HG02610 (cell line): Measurements from ENCODE around the gene KLHL30.

Experiments used
- ATAC-seq: cut with Tn5 transposase; IDR thresholded peaks from one replicate; pipeline ENCODE4 v1.9.1; 2021; ENCODE audit warnings: mild to moderate bottlenecking, moderate library complexity; ENCODE audit not compliant: unreplicated experiment

The KLHL30 gene

DNA sequence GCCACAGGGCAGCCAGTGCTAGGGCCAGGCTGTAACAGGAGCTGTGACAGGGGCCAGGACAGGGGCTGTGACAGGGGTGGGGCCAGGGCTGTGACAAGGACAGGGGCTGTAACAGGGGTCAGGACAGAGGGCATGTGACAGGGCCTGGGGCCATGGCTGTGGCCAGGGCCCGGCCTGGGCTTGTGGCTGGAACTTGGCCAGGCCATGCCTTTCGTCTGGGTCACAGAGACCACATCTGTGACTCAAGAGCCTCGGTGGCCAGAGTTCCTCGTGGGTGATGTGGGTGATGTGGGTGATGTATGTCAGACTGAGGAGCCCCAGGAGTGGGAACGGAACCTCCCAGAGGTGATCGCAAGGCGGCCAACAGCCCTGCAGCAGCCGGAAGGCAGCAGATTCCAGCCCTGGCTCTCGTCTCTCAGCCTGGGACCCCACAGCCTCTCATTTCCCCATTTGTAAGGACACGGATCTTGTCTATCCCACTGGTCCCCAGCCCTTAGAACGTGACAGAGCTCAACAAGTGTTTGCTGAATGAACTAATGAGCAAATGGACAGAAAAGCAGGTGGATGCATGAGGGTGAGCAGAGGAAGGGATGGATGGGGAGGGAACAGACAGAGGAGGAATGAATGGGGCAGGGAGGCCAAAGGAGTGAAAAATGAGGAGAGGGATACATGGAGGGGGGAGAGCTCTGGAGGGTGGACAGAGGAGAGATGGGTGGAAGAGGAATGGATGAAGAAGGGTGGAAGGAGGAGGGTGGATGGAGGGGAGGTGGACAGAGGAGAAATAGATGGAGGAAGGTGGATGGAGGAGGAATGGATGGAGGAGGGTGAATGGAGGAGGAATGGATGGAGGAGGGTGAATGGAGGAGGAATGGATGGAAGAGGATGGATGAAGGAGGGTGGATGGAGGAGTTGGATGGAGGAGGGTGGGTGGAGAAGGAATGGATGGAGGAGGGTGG, 21.0 kb upstream of the KLHL30 start:
- ATAC-seq: no peak

DNA sequence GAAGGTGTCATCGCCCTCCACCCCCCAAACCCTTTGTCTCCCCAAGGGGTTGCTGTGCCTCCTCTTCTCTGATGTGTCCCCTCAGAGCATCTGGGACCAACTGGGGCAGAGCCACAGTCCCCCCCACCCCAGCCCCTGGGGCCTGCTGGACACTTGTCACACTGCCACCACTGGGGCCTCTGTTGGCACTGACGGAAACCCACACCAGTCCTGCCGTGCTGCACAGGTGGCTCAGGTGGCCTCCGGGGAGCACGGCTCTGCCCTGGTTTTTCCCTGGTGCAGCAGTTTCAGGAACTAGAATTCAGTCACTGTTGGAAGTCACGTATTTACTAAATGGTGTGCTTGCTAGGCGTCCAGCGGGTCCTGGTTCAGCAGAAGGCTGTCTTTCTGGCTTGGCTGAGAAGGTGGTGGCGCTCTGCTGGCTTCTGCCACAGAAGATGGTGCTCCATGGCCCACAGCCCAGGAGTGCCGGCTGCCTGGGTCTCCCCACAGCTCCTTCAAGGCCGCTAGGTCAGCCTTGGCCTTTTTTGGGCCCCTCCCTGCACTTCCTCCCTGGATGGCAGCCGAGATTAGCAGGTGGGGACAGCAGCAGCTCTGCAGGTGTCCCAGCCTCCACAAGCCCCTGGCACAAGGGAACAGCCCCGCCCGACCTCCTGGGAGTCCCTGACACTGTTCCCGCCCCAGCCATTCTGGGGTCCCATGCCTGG, 18.6 kb upstream of the KLHL30 start:
- no peak for ATAC-seq

DNA sequence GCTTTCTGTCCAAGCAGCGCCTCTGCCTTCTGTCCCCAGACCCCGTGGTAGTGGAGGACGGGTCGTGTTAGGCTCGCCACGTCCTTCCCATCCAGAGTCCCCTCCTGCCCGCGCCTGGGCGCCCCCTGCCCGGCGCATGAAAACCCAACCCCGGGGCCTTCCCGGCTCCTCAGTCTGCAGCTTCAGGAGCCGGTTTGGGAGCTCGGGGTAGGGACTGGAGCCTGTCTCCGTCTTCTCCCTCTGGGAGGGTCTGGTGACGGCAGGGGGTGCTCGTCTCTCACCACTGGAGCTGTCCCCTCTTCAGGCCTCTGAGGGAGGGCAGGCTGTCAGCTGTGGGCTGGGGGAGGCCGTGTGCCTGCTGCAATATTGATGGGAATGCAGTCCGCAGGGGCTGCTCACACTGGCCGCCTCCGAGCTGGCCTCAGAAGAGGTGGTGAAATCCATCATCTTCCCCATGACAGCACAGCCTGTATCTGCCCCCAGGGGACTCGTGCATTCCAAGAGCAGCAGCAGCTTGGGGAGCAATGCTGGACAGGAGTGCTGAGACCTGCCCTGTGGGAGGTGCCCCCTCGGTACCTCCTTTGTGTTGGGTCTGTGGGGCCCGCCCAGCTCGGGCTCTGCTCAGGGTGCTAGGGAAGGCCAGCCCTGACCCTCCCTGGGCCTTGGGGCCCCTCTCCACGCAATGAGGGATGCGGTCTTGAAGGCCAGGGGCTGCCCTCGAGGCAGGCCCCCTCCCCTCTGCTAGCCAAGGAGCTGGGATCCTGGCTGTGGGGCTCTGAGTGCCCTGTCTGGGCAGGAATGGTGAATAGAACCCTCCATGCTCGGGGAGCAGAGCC, 17.8 kb upstream of the KLHL30 start:
- no peak for ATAC-seq

DNA sequence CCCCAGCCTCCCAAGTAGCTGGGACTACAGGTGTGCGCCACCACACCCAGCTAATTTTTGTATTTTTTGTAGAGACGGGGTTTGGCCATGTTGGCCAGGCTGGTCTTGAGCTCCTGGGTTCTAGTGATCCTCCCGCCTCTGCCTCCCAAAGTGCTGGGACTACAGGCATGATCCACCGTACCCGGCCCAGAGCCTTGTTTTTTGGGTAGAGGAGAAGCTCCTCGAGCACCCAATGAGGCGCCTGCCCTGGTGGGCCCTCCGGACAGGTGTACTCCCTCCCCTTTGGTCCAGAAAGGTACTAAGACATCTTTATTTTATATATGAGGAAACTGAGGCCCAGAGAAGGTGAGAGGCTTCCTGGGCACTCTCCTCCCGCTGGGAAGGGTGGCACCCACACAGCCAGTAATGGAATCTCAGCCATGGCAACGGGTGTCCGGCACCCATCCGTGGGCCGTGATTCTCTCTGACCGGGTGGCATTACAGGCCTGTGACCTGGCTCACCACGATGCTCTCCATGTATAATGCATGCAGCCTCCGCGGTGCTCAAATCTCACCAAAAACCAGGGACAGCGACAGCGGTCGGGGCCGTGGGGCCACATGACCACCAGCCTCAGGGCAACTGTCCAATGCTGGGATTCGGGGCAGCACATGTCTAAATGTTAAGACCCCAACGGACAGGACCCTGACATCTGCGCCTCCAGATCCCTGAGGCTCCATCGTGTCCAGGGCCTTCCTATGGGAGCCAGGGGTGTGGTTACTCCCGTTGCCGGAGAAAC, 16.8 kb upstream of the KLHL30 start:
- ATAC-seq: no peak

DNA sequence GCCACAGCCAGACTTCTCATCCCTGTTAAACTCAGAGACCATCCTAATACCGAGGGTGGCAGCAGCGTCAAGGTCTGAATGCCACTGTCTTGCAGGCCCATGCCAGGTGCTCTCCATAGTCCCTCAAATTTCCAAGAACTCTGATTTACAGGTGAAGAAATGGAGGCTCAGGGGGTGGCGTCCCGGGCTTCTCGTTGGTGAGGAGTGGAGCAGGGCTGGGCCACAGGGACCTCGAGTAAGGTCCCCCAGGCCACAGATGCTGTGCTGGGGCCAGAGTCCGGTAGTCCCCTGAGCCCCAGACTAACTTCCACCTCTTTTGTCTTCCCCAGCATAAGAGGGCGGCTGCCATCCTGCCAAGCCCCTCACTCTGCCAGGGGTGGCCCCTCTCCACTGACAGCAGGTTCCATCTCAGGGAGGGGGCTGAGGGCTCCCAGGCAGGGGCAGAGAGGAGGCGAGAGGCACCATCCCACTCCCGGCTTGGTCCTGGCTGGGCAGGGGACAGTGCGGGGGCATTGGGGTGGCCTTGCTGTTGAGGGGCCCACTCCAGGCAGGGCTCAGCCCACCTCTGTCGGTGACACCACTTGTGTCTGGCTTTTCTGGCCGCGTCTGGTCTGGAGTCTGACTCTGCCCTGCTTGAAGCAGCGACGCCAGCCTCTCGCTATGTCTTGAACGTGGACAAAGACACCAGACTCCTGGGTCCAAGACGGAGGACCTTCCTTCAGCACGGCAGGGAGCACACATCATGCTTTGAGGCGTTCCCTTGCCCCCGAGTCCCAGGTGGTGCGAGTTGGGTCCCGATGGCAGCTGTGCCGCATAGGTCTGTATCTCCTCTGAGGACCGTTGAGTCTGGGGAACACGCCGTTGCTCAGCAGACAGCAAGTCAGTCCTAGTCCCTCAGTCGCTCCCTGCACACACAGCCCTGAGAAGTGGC, 15.9 kb upstream of the KLHL30 start:
- ATAC-seq: no peak

DNA sequence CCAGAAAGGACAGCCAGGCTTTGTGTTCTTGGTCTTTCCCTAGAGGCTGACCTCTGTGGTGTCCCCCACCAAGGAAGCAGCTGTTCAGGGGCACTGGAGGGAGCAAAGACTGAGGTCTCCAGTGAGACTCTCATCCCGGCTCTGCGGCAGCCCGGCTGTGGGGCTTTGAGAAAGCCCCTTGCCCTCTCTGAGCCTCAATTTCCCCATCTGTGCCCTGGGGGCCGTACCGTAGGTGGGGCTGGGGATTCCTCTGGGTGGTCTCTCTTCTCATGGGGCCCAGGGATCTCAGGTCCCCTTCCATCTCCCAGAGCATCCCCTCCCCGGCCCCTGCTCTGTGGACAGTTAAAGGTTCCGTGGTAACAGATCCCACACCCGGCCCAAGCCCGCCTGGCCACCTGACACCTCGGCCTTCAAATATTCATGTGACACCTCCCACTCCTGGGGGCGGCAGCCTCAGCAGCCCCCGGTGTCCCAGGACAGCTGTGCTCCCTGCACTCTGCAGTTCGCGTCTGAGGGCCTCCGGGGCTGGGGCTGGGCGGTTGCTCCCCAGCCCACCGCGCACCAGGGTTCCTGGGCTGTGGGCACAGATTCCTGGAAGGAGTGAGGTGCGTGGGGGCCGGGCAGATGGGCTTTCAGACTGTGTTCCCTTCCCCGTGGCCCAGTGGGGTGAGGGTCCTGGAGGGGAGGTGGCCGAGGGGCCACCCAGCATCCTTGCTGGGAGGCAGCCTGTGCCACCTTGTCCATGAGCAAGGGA, 15.1 kb upstream of the KLHL30 start:
- no peak for ATAC-seq

DNA sequence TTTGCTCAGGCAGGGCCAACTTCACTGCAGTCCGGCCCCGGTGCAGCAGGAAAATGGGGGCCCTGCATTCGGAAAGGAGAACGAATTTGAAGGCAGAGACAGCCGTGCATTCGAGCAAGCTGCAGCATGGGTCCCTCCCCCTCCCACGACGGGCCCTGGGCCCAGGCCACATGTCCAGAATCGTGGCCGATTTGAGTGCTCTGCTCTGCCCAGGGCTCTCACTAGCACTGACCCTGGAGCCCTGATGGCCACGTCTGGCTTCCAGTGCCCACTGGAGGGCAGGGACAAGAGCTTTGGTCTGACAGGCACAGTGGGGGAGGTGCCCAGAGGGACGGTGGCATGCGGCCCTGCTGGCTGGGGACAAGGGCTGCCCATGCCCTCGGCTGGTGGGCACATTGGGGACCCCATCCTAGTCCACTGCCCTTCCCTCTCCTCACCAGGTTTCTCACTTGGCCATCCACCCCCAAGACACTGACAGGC, 14.4 kb upstream of the KLHL30 start:
- no peak for ATAC-seq

DNA sequence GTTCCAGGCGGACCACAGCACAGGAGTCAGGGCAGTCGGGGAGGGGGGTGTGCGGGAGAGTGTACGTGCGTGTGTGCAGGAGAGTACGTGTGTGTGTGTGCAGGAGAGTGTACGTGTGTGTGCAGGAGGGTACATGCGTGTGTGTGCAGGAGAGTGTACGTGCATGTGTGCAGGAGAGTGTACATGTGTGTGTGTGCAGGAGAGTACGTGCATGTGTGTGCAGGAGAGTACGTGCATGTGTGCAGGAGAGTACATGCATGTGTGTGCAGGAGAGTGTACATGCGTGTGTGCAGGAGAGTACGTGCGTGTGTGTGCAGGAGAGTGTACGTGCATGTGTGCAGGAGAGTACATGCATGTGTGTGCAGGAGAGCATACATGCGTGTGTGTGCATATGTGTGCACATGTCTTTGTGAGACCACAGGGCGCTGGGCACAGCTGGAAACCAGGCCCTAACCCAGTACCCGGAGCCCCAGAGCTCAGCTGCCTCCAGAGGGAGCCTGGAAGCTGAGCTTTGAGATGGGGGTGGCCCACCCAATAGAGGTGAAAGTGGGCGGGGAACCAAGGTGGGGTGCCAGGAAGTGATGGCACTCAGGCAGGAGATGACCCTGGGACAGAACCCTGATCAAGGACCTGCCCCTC, 13.9 kb upstream of the KLHL30 start:
- ATAC-seq: no peak

DNA sequence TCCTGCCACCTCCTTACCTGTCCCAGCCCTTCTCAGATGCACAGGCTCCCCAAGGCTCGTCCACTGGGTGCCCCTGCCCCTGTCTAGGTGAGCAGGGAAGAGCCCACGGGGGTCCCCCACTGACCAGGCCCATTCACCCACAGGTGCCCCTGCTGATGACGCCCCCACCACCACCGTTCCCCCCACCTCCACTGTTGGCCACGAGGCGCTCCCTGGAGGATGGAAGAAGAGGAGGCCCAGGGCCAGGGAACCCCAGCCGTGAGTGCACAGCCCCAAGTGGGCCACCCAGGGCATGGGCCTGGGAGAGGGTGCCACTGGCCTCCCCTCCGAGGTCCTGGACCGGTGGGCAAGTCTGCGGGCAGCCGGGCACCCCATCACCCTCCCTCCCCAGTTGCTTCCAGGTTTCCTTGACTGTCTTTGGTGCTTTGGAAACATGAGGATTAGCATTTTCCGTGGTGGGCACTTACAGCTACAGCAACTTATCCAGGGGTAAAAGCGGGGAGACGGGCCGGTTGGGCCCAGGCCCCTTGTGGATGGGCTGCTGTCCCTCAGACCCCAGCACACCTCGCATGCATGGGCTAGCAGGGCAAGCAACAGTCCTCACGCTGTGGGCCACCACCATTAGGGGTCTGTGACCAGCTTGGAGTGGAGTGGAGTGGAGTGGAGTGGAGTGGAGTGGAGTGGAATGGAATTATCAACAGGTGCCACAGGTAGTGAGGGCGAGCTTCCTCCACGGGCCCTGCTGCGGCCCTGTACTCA, 13.2 kb upstream of the KLHL30 start:
- no peak for ATAC-seq

DNA sequence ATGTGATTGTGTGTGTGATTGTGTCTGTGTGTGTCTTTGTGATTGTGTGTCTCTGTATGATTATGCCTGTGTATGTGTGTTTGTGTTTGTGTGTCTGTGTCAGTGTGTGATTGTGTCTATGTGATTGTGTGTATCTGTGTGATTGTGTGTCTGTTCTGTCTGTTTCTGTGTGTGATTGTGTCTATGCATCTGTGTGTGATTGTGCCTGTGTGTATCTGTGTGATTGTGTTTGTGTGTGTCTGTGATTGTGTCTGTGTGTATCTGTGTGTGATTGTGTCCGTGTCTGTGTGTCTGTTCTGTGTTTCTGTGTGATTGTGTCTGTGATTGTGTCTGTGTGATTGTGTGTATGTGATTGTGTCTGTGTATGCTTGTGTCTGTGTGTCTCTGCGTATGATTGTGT, 12.1 kb upstream of the KLHL30 start:
- no peak for ATAC-seq

DNA sequence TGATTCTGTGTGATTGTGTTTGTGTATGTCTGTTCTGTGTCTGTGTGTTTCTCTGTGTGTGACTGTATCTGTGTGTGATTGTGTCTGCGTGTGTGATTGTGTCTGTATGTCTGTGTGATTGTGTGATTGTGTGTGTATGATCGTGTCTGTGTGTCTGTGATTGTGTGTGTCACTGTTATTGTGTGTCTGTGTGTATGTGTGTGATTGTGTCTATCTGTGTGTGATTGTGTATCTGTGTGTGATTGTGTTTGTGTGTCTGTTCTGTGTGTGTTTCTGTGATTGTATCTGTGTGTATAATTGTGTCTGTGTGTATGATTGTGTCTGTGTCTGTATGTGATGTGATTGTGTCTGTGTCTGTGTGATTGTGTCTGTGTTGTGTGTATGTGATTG, 11.7 kb upstream of the KLHL30 start:
- no peak for ATAC-seq

DNA sequence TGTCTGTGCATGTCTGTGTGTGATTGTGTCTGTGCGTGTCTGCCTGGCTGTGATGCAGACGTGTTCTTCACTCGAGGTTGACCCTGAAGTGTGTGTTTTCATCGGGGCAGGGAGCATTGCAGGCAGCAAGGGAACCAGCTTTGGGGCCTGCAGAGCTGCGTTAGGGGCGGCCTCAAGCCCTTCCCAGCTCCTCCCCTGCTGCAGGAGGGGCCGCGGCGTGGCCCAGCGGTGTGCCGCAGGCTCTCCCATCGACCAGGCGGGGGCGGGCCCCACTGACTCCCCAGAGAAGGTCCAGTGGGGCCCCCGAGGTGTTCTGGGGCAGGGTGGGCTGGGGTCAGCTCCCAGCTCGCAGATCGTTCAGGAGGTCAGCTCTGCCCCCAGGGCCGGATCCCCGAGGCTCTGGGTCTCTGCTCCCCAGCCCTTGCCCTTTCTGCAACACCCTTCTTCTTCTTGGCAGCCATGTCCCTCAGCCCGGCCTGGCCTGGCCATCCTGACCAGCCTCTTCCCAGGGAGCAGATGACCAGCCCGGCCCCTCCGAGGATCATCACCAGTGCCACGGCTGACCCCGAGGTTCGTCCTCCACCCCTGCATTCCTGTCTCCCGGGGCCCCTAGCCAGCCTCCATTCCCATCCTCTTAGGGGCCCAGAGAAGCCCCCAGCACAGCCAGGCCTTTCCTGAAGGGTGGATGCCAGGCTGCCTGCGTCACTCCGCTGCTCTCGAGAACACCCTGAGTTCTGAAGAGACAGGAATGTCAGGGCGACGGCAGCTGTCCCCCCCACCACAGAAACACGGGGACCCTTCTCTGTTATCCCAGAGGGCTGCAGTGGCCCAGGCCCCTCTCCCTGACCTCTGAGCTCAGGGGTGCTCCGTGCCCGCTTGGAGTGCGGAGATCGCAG, 11.1 kb upstream of the KLHL30 start:
- ATAC-seq: no peak

DNA sequence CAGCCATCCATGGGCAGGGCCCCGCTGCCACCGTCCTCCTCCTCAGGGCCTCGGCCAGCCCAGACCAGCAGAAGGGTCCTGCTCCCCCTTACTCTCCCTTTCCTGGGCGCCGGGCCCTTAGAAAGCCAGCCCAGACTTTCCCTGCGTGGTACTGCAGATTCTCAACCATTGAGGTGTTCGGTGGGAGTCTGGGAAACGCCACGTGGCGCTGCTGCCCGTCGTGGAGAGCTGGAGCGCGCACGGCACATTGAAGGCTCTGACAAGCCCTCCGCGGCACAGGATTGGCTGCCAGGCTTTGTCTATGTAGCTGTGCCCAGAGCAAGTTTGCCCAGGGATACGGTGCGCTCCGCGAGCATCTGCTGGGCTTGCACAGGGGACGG, 10.4 kb upstream of the KLHL30 start:
- ATAC-seq: no peak

DNA sequence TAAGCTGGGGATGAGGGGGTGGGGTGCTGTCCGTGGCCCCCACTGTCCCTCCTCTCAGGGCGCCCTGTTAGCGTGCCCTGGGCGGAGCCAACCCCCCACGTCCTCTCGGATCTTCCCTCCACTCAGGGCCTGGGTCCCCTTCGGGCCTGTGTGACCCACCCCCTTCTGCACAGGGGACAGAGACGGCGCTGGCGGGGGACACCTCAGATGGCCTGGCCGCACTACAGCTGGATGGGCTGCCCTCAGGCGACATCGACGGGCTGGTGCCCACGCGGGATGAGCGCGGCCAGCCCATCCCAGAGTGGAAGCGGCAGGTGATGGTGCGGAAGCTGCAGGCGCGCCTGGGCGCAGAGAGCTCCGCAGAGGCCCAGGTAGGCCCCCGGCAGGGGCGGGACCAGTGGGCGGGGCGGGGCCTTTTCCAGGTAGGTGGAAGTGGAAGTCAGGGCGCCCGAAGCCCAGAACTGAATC, 9.9 kb upstream of the KLHL30 start:
- ATAC-seq: no peak

DNA sequence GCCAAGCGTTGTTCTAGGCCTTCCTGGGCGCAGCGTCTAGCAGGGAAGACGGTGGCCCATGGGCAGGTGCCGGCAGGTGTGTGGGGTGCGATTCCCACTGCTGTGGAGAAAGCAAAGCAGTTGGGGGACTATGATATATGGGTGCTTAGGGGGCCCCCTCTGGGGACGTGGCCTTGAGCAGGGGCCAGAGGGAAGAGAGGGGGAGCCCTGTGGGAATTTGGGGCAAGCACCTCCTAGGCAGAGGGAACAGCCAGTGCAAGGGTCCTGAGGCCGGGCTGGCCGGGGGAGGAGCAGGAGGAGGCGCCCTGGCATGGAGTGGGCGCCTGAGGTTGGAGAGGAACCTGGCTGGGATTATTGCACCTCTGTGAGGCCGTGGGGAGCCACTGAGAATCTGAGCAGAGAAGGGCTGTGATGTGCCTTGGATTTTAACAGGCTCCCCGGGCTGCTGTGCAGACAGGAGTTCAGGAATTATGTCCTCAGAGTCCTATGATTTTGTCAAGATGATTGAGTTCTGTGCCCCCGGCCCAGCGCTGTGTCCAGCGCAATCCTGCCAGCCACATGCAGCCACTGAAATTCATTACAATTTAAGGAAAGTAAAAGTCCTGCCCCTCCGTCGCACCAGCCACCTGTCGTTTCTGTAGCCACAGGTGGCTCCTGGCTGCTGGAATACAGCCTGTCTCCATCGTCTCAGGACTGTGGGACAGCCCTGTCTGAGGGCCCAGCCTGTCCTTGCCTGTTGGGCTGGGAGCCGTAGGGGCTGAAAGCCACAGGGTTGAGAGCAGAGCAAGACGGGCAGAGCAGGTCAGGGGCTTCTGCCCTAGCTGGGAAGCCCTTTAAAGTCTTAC, 9.1 kb upstream of the KLHL30 start:
- no peak for ATAC-seq
